IPS-18a (cell line): Measurements from ENCODE around the gene DOCK6.

Experiments used
- H3K27ac ChIP-seq: one replicate; pipeline ENCODE4 v1.5.1; 2013; ENCODE audit warnings: low read length
- H3K27me3 ChIP-seq: one replicate; pipeline ENCODE4 v1.6.1; 2013; ENCODE audit warnings: mild to moderate bottlenecking, low read length; ENCODE audit not compliant: control insufficient read depth, insufficient read depth
- H3K36me3 ChIP-seq: one replicate; pipeline ENCODE4 v1.6.1; 2013; ENCODE audit warnings: low read depth, low read length; ENCODE audit not compliant: control insufficient read depth
- H3K4me1 ChIP-seq: one replicate; pipeline ENCODE4 v1.6.1; 2013; ENCODE audit warnings: low read depth, low read length; ENCODE audit not compliant: control insufficient read depth
- H3K4me3 ChIP-seq: one replicate; pipeline ENCODE4 v1.5.1; 2013; ENCODE audit warnings: low read length
- H3K9ac ChIP-seq: one replicate; pipeline ENCODE4 v1.6.1; 2013; ENCODE audit warnings: mild to moderate bottlenecking, low read length, moderate library complexity
- H3K9me3 ChIP-seq: one replicate; pipeline ENCODE4 v1.6.1; 2013; ENCODE audit warnings: low read depth, low read length; ENCODE audit not compliant: control insufficient read depth

Gene DOCK6

DNA sequence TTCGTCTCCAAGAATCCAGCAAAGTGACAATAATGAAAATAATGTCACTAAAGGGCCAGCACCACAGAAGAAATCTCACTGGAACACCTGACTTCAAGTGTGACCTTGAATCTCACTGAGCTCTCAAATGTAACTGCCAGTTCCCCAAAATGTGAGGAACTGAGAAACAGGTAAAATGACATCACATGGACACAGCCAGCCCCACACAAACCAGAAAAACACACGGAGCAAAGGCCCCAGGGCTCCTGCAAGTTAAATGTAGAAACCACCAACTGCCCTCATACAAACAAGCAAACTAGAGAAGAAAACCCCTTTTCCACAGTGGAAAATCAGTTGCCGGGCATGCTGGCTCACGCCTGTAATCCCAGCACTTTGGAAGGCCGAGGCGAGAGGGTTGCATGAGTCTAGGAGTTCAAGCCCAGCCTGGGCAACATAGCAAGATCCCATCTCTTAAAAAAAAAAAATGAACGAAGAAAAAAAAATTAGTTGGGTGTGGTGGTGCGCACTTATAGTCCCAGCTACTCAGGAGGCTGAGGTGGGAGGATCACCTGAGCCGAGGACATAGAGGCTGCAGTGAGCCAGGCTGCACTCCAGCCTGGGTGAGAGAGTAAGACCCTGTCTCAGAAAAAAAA, 56.3 kb downstream of the DOCK6 start:
- no peaks in the 10 kb centered on the region for H3K4me1 ChIP-seq
- no peak overlapping the region for H3K27ac ChIP-seq
- H3K9ac ChIP-seq, result no peak overlapping the region
- no peaks in the 10 kb centered on the region for H3K27me3 ChIP-seq
- no peaks in the 10 kb centered on the region for H3K9me3 ChIP-seq
- H3K4me3 ChIP-seq, result no peak overlapping the region
- no peaks in the 10 kb centered on the region for H3K36me3 ChIP-seq

DNA sequence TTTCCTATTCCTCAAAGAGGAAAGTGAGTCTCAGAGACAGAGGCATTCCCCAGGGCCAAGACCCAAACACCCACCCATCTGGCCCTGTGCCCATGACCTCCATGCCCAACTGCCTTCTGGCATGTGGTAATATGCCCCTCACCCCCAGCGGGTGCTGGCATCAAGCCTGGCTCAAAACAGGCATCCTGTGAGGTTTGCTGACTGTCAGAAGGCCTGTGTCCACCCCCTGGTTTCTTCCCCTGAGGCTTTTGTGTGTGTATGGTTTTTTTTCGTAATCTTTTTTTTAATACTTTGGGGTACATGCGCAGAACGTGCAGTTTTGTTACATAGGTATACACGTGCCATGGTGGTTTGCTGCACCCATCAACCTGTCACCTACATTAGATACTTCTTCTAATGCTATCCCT, 57.4 kb downstream of the DOCK6 start:
- Histone ChIP-seq H3K36me3 (no peaks in the 10 kb centered on the region), H3K4me3 (no peak overlapping the region), H3K4me1 (no peaks in the 10 kb centered on the region), H3K9ac (no peak overlapping the region), H3K27me3 (no peaks in the 10 kb centered on the region), H3K9me3 (no peaks in the 10 kb centered on the region), H3K27ac (no peak overlapping the region)

DNA sequence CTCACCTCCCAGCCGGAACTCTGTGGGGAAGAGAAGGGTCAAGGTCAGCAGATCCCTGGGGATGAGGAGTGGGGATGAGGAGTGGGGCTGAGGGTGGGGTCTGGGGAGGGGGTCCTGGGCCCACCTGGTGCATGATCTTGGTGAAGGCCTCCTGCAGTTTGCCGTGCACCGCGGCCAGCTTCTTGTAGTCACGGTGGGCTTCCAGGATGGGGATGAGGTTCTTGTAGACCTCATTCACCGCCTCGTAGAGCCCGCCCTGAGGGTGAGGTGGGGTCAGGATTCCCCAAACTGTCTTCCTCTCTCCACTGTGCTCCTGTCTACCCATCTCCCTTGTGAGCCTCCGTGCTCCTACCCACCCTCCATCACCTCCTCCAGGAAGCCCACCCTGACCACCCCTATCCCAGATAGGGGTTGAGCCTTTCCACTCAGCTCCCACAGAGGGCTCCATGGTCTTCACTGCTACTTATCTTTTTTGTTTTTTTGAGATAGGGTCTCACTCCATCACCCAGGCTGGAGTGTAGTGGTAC, 58.2 kb downstream of the DOCK6 start:
- Histone ChIP-seq H3K4me1 (no peaks in the 10 kb centered on the region), H3K9me3 (no peaks in the 10 kb centered on the region), H3K36me3 (no peaks in the 10 kb centered on the region), H3K27ac (no peak overlapping the region), H3K9ac (no peak overlapping the region), H3K4me3 (no peak overlapping the region), H3K27me3 (no peaks in the 10 kb centered on the region)

DNA sequence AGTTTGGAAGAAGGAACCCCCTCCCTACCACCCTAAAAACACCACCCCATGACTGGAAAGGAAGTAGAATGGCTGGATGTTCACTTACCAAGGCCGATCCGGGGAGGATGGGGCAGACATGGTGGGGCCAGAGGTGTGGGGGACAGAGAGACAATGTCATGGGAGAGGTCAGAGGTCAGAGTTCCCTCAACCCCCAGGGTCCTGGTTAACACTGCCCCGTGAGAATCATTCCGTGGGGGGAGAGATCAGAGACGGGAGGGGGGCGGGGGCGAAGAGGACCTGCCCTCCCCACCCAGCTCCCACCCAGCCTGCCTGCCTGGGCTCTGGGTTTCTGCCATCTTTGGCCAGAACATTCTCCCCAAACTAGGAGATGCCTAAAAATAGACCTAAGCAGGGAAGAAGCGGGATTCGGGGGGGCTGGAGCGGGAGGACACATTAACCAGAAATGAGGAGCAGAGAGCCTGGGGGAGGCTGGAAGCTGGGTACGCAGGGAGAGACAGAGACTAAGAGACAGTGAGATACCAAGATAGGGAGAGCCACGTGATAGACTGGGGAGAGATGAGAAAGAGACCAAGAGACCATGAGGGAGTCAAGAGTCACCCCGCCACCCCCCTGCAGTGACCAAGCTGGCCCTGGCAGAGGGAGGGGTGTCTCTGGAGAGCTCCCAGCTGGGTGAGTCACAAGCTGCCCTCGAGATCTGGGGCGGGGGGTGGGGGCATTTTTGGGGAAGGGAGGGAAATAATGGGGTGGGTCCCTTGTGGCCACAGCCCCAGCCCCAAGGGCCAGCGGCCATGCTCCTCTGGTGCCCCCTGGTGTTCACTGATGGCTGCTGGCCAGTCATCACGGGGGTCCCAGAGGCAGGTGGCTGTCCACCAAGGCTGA, 58.9 kb downstream of the DOCK6 start:
- H3K4me1 ChIP-seq, result no peaks in the 10 kb centered on the region
- no peaks in the 10 kb centered on the region for H3K36me3 ChIP-seq
- H3K27ac ChIP-seq, result no peak overlapping the region
- no peaks in the 10 kb centered on the region for H3K27me3 ChIP-seq
- no peak overlapping the region for H3K9ac ChIP-seq
- H3K4me3 ChIP-seq, result no peak overlapping the region
- no peaks in the 10 kb centered on the region for H3K9me3 ChIP-seq

DNA sequence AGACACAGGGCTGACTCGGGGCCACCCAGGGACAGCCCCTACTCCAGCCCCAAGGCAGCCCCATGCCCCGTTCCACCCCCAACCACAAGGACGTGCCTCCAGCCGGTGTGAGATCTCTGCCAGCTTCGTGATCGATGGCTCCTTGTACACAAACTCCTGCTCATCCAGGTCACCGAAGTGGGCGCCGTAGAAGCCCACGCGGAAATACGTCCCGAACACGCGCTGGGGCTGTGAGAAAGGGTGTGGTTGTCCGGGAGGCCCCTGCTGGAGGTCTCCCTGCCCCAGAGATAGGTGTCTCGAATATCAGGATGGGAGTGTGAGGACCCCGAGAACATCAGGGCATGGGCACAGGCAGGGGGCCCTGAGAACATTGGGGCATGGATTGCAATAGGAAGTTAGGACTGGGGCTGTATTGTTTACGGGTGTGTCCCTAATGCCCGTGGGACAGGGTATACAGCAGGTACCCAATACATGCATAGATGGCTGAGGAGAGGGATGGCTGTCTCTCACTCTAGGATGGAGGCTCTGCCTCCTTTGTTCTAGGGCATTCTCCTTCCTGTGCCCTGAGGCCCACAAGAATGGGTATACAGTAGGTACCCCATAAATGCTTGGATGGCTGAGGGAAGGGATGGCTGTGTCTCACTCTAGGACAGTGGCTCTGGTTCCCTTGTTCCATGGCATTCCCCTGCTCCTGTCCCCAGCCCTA, 59.7 kb downstream of the DOCK6 start:
- Histone ChIP-seq H3K9ac (no peak overlapping the region), H3K27ac (no peak overlapping the region), H3K9me3 (no peaks in the 10 kb centered on the region), H3K36me3 (no peaks in the 10 kb centered on the region), H3K4me3 (no peak overlapping the region), H3K27me3 (no peaks in the 10 kb centered on the region), H3K4me1 (no peaks in the 10 kb centered on the region)

DNA sequence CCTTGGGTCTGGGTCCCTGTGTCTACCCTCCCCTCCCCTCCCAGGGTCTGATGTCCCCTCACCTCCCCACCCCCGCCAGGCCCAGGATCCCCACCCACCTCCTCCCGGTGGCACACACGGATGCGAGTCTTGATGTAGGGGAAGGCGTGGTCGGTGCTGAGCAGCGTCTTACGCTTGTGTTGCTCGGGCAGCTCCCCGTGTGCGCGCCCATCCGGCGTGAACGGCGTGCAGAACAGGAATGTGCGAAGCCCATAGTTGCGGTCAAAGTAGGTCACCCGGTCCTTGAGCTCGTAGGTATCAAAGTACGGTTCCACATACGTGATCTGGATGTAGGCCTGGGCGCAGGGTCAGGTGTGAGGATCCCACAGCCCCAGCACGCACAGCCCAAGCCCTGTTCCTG, 60.5 kb downstream of the DOCK6 start:
- Histone ChIP-seq H3K4me3 (no peak overlapping the region), H3K9ac (no peak overlapping the region)

DNA sequence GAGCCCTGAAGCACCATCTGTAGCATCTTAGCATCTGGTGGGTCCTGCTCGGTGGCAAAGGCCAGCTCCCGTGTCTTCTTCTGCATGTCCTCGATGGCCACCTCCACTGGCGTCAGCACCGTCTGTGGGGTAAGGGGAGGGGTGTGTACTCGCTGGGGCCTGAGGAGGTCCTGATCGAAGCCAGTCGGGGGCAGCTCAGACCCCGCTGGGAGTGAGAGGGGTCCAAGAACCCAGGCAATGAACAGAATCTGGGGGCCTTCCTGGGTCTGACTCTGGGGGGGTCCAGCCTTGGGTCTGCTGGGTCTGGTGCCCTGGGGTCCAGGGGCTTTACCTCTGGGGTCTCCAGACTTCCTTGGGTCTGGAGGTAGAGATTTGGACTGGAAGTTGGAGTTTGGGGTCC, 61.4 kb downstream of the DOCK6 start:
- Histone ChIP-seq H3K27ac (no peak overlapping the region), H3K4me1 (no peaks in the 10 kb centered on the region), H3K36me3 (no peaks in the 10 kb centered on the region), H3K27me3 (no peaks in the 10 kb centered on the region), H3K9me3 (no peaks in the 10 kb centered on the region), H3K4me3 (no peak overlapping the region), H3K9ac (no peak overlapping the region)

More for the DNA sequence above, 60.5 kb downstream of the DOCK6 start:
- Histone ChIP-seq H3K36me3 (no peaks in the 10 kb centered on the region), H3K27ac (no peak overlapping the region), H3K27me3 (no peaks in the 10 kb centered on the region), H3K9me3 (no peaks in the 10 kb centered on the region), H3K4me1 (no peaks in the 10 kb centered on the region)

DNA sequence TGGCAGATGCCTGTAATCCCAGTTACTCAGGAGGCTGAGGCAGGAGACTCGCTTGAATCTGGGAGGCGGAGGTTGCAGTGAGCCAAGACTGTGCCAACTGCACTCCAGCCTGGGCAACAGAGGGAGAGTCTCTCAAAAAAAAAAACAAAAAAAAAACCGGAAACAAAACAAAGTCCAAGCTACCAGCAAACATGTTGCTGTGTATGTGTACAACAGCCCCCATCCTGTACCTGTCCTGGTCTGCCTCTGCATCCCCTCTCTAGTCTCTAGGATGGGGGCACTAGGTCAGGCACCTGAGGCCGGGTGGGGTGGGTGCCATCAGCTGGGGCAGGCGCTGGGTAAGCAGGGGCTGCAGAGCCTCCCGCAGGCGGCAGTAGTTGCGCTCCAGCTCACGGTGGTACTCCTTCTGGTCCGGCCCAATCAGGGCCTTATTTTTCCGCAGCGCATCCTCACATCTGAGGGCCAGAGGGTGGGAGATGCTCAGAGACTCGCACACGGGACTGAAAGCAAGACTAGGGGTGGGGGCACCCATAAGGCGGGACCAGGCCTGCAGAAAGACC, 62.2 kb downstream of the DOCK6 start:
- H3K36me3 ChIP-seq, result no peaks in the 10 kb centered on the region

DNA sequence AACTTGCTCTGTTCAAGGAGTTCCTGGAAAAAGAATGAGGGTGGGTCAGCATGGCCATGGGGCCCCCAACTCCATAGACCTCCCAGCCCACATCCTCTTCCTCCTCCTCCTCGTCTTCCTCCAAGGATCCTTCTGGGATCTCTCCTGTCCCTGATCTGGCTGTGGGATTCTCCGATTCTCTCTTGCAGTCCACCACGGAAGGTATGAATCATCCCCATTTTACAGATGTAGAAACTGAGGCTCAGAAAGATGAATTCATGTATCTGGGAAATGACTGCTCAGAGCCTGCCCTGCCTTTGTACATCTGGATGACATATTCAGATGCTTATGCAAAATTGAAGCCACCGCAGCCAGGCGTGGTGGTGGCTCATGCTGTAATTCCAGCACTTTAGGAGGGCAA, 62.8 kb downstream of the DOCK6 start:
- H3K36me3 ChIP-seq, result no peaks in the 10 kb centered on the region
- no peak overlapping the region for H3K9ac ChIP-seq
- H3K27me3 ChIP-seq, result no peaks in the 10 kb centered on the region
- no peaks in the 10 kb centered on the region for H3K4me1 ChIP-seq
- no peaks in the 10 kb centered on the region for H3K9me3 ChIP-seq
- H3K4me3 ChIP-seq, result no peak overlapping the region
- H3K27ac ChIP-seq, result no peak overlapping the region

More for the DNA sequence above, 62.2 kb downstream of the DOCK6 start:
- H3K27me3 ChIP-seq, result no peaks in the 10 kb centered on the region
- H3K4me3 ChIP-seq, result no peak overlapping the region
- H3K27ac ChIP-seq, result no peak overlapping the region
- no peaks in the 10 kb centered on the region for H3K9me3 ChIP-seq
- no peak overlapping the region for H3K9ac ChIP-seq
- H3K4me1 ChIP-seq, result no peaks in the 10 kb centered on the region

DNA sequence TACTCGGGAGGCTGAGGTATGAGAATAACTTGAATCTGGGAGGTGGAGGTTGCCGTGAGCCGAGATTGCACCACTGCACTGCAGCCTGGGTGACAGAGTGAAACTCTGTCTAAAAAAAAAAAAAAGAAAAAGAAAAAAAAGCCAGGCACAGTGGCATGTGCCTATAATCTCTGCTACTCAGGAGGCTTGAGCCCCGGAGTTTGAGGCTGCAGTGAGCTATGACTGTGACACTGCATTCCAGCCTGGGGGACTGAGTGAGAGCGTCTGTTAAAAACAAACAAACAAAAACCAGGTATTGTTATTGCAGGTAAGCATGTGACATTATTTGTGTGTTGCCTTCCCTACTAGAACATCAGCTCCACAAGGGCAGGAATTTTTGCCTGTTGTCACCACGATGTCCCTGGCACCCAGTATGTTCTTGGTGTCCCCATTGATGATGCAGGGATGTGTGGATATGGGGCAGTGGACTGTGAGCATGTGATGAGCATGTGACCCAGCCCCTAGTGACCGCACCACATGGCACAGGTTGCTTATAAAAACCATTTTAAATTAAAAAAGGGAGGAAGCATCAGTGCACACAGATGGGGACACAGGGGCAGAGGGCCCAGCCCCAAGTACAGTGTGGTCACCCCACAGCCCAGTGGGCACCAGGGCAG, 63.4 kb downstream of the DOCK6 start:
- Histone ChIP-seq H3K27me3 (no peaks in the 10 kb centered on the region), H3K36me3 (no peaks in the 10 kb centered on the region), H3K4me1 (no peaks in the 10 kb centered on the region), H3K9ac (no peak overlapping the region), H3K9me3 (no peaks in the 10 kb centered on the region), H3K27ac (no peak overlapping the region), H3K4me3 (no peak overlapping the region)

DNA sequence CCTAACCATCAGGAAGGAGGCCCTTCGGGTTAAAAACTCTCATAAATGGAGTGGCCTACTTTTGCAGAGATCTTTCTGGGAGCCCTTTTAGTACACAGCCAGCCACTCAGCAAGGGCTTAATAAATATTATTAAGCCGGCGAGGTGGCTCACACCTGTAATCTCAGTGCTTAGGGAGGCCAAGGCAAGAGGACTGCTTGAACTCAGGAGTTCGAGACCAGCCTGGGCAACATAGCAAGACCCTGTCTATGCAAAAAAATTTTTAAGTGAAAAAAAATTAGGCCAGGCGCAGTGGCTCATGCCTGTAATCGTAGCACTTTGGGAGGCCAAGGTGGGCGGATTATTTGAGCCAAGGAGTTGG, 64.2 kb downstream of the DOCK6 start:
- Histone ChIP-seq H3K9ac (no peak overlapping the region), H3K4me3 (peak overlapping the region; percentile 89), H3K4me1 (no peaks in the 10 kb centered on the region), H3K36me3 (no peaks in the 10 kb centered on the region), H3K27me3 (no peaks in the 10 kb centered on the region), H3K9me3 (no peaks in the 10 kb centered on the region), H3K27ac (no peak overlapping the region)
